NCI-H1417 (cell line): ENCODE data around the gene COMMD7.
A peak's percentile ranks its signal among the peaks of the same experiment; 100 is the strongest.
"Not testable (repeated sequence)": the region's sequence is repeated elsewhere in the genome, so short reads cannot be mapped to it uniquely, and the experiment has no call there.

Experiments used
- DNase-seq, 3 experiments: peaks; one replicate each; lab custom pipeline; 2025; lab: John Stamatoyannopoulos, UW

Gene COMMD7

GRCh38 chr20:32728435-32728834 lies 14.8 kb downstream of the COMMD7 start:
- not testable (repeated sequence) for DNase-seq

DNA sequence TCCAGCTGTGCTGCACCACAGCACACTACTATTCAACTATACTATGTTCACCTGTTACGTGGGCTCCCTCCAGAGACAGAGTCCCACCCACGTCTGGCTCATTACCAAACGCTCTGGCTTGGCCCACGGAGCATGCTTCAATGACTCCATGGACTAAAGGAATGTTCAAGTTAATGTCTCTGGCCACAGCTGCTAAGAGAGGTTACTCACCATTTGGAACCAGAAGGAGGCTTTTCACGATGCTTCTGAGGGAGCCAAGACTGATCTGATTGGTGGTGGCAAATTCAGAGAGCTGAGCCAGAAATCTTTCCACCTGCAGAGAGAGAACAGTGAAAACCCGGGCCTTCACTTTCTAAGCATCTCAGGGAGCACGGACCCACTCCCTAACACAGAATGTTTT lies 15.6 kb downstream of the COMMD7 start:
- no peak for DNase-seq

GRCh38 chr20:32718749-32719348 lies 24.4 kb downstream of the COMMD7 start:
- DNase-seq = no peak

- DNase-seq = no peak
Observed at GRCh38 chr20:32711346-32711745, 31.9 kb downstream of the COMMD7 start.

GRCh38 chr20:32709632-32710121 lies 33.6 kb downstream of the COMMD7 start:
- peak in 1 of 3 experiments; percentile 33 for DNase-seq

DNA sequence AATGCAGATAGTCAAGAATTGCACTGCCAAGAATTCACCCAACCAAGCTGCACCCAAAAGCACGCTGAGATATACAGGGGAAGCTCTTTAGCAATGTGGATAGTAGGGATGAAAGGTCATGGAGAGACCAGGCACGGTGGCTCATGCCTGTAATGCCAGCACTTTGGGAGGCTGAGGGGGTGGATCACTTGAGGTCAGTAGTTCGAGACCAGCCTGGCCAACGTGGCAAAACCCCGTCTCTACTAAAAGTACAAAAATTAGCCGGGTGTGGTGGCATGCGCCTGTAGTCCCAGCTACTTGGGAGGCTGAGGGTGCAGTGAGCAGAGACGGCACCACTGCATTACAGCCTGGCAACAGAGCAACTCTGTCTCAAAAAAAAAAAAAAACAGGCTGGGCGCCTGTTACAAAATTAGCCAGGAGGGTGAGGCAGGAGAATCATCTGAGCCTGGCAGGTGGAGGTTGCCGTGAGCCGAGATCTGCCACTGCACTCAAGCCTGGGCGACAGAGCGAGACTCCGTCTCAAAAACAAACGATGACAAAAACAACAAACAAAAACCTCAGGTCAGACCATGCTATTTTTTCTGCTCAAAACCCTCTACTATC lies 34.1 kb downstream of the COMMD7 start:
- not testable (repeated sequence) for DNase-seq

- DNase-seq = no peak
Observed at GRCh38 chr20:32707691-32708581, 35.3 kb downstream of the COMMD7 start.

- no peak for DNase-seq
Observed at GRCh38 chr20:32706486-32706885, 36.8 kb downstream of the COMMD7 start.

DNA sequence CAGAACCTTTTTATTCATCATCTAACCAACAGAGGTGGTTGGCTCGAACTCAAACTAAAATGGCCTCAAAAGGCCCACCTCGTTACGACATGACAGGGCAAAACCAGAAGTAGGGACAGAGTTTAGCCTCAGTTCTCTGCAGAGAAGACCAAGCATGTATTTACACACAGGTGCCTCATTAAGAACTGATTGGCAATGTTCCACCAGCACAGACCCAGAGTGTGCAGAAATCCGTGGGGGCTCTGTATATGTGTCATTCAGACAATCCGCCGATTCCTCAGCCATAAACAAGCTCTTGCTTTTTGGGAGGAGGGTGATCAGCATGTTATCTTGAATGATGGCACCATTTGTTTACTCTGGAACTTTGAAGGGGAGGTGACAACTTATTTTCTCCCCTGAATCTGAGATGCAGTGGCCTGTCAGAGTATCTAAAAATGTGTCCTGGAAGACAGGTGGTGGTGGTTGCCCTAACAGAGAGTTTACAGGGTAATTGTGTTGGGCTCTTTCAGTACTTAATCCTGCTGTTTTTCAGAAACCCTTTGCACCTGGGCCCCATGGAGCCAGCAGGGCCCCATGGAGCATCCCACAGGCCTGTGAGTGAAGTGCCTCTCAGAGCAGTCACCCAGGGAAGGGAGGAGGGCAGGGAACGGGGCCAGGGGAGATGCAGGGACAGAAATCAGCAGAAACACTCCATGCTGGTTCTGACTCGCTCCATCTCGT lies 40.4 kb downstream of the COMMD7 start:
- DNase-seq = peak; percentile 16 to 85 (median 60)

DNA sequence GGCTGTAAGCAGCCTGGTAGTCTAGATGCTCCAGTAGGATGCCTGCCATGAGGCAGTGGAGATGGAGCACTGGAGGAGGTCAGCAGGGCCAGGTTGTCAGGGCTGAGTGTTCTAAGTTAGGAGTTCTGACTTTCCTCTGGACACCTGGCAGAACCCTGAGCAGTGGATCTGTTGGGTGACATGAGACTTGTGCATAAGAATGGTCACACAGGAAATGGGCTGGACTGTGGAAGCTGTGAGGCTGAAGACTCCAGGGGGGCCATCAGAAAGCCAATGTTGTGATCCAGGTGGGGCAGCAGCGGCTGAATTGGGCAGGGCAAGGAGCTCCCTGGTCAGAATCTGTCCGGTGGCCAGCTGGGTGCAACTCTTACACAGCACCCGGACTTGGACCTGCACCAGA lies 45.7 kb downstream of the COMMD7 start:
- DNase-seq = no peak

DNA sequence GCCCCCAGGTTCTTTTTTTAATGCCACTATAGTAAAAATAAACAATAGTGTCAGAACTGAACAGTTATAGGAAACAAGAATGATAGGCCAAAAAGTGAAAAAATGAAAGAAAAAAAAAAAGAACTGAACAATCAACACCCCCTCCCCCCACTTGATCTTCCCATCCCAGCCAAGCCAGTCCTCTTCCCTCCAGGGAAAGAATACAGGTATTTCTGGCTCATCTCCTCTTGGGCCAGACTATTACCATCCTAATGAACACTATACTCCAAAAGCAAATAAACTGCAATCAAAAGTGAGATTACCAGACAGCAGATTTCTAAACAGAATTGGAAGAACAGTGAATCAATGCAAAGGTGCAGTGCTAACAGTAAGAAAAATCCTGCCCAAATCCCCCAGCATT lies 48.2 kb downstream of the COMMD7 start:
- DNase-seq = no peak

- DNase-seq = not testable (repeated sequence)
Observed at GRCh38 chr20:32688966-32689365, 54.3 kb downstream of the COMMD7 start.

GRCh38 chr20:32687180-32687532 lies 56.1 kb downstream of the COMMD7 start:
- DNase-seq = no peak

DNA sequence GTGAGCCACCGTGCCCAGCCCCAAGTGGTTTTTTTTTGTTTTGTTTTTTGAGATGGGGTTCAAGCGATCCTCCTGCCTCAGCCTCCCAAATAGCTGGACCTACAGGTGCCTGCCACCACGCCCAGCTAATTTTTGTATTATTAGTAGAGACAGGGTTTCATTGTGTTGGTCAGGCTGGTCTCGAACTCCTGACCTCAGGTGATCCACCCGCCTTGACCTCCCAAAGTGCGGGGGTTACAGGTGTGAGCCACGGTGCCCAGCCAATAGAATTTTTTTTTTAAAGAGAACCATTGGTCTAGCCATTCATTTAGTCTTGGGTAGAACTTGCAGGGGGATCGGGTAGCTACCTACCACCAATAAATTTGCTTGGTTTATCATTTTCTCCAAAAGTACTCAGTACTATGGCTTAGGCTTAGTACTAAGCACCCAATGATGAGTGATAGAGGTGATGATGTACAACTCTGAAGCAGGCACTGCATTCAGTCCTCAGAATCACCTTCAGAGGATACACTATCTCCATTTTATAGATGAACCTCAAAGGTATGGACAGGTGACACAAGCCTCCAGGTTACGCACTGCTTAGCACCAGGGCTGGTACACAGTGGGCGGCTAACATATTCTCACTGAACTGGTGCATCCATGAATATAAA lies 56.6 kb downstream of the COMMD7 start:
- no peak for DNase-seq

GRCh38 chr20:32685541-32686529 lies 57.4 kb downstream of the COMMD7 start:
- no peak for DNase-seq

GRCh38 chr20:32682508-32682987 lies 60.7 kb downstream of the COMMD7 start:
- no peak for DNase-seq

DNA sequence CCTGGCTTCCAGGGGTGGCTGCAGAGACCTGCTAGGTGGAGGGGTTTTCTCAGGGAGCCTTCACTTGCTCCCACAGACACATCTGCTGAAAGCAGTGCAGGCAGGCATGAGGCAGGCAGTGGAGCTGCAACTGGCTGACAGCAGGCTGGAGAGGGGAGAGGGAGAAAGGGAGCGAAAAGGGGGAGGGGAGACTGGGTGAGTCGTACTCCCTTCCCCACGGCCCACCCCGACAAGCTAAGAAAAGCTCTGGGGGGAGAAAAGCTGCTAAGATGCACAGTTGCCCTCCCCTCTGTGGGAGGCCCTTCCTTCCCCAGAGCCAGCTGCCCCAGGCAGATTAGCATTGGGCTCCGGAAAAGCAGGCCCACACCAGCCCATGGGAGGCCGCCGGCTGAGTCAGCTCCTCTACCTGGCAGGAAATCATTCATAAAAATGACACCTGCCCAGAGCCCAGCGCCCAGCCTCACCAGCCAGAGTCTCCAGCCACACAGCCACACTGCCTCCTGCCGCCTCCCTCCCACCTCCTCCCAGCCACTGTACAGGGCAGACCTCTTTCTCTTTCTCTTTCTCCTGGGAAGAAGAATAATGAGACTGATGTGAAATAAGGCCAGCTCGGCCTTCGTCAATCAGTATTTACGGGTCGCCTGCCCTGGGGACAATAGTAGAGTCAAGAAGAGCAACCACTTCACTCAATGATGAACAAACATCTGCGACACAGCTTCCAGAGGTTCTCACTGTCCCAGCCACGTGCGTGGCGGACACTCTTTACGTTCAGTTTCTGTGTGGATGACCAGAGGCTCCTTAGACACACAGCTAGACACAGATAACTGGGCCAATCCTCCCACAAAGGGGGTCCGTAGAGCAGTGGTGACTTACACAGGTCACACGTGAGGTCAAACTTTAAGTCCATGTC lies 61.8 kb downstream of the COMMD7 start:
- DNase-seq = peak; percentile 61 to 81 (median 72)

DNA sequence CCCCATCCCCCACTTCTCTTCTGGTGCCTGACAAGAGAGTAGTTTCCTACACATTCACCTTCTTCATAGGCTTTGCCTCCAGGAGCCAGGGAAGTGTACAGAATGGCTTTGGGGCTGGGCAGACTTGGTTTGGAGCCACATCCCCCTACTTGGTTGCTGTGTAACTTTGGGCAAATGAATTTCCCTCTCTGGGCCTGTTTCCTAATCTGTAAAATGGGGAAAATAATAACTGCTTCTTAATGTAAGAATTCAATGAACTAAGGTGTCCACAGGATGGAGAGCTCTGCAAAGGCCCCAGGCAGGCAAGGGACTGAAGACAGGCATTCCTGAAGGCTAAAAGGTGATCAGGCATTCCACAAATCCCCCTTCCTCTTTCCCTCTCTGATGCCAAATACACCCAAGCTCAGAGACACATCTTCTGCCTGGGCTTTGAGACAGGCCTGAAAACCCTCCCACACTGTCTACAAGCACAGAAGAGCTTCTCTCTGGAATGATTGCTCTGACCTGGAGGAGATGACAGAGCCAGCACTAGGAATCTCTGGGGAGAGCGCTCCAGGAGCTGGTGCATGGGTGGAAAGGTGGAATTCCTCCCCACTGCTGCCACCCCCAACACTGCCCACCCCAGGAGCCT lies 62.6 kb downstream of the COMMD7 start:
- DNase-seq = peak in 2 of 3 experiments; percentile 45 to 51

- no peak for DNase-seq
Observed at GRCh38 chr20:32678948-32679347, 64.3 kb downstream of the COMMD7 start.
